KG1 (cell line): ENCODE results near the gene OR1F1.
A peak's percentile ranks its signal among the peaks of the same experiment; 100 is the strongest.
"Not testable (repeated sequence)": the region's sequence is repeated elsewhere in the genome, so short reads cannot be mapped to it uniquely, and the experiment has no call there.

Experiments used
- DNase-seq: peaks from one replicate; lab custom pipeline; 2025; lab: John Stamatoyannopoulos, UW

OR1F1 gene

GRCh38 chr16:3150346-3151218, 37.4 kb upstream of the OR1F1 start:
- DNase-seq, result peak; percentile 99

GRCh38 chr16:3152027-3152276, 36.1 kb upstream of the OR1F1 start:
- peak; percentile 41 for DNase-seq

- DNase-seq, result peak; percentile 89
Observed at GRCh38 chr16:3152277-3152990, 35.6 kb upstream of the OR1F1 start.

GRCh38 chr16:3152991-3153368, 35.0 kb upstream of the OR1F1 start:
- no peak for DNase-seq

GRCh38 chr16:3155181-3155580, 32.8 kb upstream of the OR1F1 start:
- DNase-seq, result no peak

GRCh38 chr16:3155972-3156371, 32.0 kb upstream of the OR1F1 start:
- no peak for DNase-seq

GRCh38 chr16:3157229-3158025, 30.6 kb upstream of the OR1F1 start:
- DNase-seq, result peak; percentile 75

- DNase-seq, result no peak
Observed at GRCh38 chr16:3158026-3158509, 29.9 kb upstream of the OR1F1 start.

- peak; percentile 72 for DNase-seq
Observed at GRCh38 chr16:3158510-3159314, 29.3 kb upstream of the OR1F1 start.

- no peak for DNase-seq
Observed at GRCh38 chr16:3161235-3162018, 26.6 kb upstream of the OR1F1 start.

- no peak for DNase-seq
Observed at GRCh38 chr16:3164121-3164991, 23.6 kb upstream of the OR1F1 start.

- DNase-seq, result no peak
Observed at GRCh38 chr16:3165111-3165822, 22.7 kb upstream of the OR1F1 start.

- no peak for DNase-seq
Observed at GRCh38 chr16:3166505-3166886, 21.5 kb upstream of the OR1F1 start.

- not testable (repeated sequence) for DNase-seq
Observed at GRCh38 chr16:3168729-3169128, 19.3 kb upstream of the OR1F1 start.

GRCh38 chr16:3170440-3171180, 17.4 kb upstream of the OR1F1 start:
- no peak for DNase-seq

- no peak for DNase-seq
Observed at GRCh38 chr16:3171181-3171854, 16.7 kb upstream of the OR1F1 start.

- DNase-seq, result no peak
Observed at GRCh38 chr16:3171855-3172593, 16.0 kb upstream of the OR1F1 start.
